GM12874 (cell line): ENCODE results near the gene DNAH2.

Source experiments
- CTCF ChIP-seq: IDR thresholded peaks from 2 replicates; pipeline ENCODE4 v1.5.1; 2011; ENCODE audit warnings: low read depth, mild to moderate bottlenecking, control low read depth, low read length, moderate library complexity; ENCODE audit not compliant: insufficient read depth

Gene DNAH2

DNA sequence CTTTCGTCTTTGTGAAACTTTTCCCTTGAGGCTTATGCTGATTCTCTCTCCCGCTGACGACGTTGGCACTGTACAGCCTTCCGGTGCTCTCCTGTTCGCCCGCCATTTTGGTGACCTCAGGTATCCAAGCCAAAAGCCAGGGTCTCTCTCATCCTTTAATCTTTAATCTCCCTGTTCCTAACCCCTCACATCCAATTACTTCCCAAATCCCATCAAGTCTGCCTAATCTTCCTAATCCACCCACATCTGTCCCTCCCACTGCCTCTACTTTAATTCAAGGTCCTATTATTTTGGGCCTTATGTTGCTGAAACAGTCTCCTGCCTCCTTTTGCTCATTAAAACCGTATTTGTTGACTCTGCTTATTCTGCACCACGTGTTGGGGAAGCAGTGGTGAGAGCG, 22.0 kb upstream of the DNAH2 start:
- no peak for TF ChIP-seq CTCF

DNA sequence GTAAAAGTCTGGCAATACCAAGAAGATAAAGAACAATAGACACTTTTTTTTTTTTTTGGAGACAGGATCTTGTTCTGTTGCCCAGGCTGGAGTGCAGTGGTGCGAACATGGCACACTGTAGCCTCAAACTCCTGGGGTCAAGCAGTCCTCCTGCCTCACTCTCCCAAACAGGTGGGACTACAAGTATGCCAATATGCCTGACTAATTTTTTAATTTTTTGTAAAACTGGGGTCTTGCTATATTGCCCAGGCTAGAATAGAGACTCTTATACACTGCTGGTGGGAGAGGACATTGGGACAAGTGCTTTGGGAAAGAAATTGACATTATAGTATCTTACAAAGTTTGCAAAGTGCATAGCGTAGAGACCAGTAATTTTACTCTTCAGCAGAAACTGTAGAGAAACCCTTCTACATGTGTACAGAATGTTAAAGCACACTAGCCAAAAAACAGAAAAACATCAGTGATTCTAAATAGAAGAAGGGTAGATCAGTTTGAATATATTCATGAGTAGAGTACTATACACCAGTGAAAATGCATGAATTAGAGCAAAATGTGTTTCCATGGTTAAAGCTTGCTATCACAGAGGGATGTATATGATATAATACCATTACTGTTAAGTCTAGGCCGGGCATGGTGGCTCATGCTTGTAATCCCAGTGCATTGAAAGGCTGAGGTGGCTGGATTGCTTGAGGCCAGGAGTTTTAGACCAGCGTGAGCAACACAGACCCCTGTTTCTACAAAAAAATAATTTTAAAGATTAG, 19.5 kb upstream of the DNAH2 start:
- TF ChIP-seq CTCF = no peak

DNA sequence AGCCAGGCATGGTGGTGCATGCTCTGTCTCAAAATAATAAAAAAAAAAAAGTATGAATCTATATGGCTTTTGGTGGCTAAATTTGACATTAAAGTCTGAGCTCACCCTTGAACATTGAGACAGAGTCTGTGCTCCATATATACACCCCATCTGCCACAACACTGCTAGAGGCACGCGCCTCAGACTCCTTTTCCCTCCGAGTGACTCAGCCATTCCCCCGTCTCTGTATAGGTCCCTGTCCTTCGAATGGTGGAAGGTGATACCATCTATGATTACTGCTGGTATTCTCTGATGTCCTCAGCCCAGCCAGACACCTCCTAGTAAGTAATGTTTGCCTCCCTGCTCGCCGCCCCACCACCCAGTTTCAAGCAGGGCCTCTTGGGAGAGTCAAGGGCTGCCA, 17.0 kb upstream of the DNAH2 start:
- TF ChIP-seq CTCF = no peak

DNA sequence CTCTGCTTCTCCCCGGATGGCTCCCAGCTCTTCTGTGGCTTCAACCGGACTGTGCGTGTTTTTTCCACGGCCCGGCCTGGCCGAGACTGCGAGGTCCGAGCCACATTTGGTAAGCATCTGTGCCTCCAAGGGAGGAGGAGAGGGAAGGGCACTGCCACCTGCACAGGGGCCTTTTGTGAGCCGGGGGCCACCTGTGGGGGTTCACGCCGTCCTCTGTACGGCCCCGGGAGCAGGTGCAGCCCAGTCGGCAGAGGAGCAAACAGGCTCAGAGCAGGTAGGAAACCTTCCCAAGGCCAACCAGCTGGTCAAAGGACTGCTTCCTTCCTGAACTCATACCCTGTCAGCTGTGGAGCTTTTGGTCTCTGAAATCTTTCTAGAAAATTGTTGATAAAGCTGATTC, 15.9 kb upstream of the DNAH2 start:
- TF ChIP-seq CTCF = no peak

DNA sequence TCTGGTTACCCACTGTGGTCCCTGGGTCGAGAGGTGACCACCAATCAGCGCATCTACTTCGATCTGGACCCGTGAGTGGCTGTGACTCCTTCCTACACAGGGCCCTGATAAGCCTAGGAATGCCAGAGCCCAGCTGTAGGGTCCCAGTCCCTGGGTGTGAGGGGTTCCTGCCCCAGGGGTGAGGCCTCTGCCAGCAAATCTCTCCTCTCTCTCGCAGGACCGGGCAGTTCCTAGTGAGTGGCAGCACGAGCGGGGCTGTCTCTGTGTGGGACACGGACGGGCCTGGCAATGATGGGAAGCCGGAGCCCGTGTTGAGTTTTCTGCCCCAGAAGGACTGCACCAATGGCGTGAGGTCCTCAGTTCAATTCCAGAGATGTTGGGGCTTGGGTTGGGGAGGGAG, 14.8 kb upstream of the DNAH2 start:
- no peak for TF ChIP-seq CTCF

- no peak for TF ChIP-seq CTCF
Observed at GRCh38 chr17:7703584-7704479, 13.7 kb upstream of the DNAH2 start.

GRCh38 chr17:7704601-7705268, 12.8 kb upstream of the DNAH2 start, which contains the start of gene EFNB3:
TSS of gene EFNB3 (plus strand) at chr17:7705202. CDS start at chr17:7705599, 397 bp downstream.
- no peak for TF ChIP-seq CTCF
